ENCODE measurements around the gene TRIL. TPM values are rescaled to one million over a fixed set of nuclear protein-coding genes. Genes with fewer than 3 reads are reported as not detected.

Gene TRIL
- total RNA-seq, 1 donor from 2014 or later: 0.23 TPM

DNA sequence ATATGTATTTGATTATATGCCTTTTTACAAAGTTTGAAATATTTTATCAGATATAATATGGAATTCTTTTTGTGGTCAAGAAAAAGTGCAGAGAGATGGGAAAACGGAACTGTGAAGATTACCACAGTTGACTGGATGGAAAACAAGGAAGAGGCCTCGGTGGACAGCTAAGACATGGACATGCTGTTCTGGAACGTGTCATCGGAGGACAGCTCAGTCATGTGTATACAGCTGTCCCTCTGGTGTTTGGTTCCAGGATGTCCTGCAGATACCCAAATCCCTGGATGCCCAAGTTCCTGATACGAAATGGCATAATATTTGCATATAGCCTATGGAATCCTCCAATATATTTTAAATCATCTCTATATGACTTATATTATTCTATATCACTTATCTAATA lies 49.4 kb downstream of the TRIL start:
- Mint-ChIP-seq H3K4me3 (ENCODE audit: unreplicated experiment) (no peak overlapping the region), H3K36me3 (ENCODE audit: low read depth, unreplicated experiment) (no peaks in the 10 kb centered on the region), H3K9me3 (ENCODE audit: unreplicated experiment) (no peaks in the 10 kb centered on the region), H3K4me1 (ENCODE audit: unreplicated experiment) (peaks cover 5% of the 10 kb centered on the region), H3K27me3 (ENCODE audit: unreplicated experiment) (no peaks in the 10 kb centered on the region), H3K27ac (ENCODE audit: unreplicated experiment) (no peak overlapping the region)
- DNase-seq (ENCODE audit: low spot score): no peak
- TF ChIP-seq, protein P1, sequence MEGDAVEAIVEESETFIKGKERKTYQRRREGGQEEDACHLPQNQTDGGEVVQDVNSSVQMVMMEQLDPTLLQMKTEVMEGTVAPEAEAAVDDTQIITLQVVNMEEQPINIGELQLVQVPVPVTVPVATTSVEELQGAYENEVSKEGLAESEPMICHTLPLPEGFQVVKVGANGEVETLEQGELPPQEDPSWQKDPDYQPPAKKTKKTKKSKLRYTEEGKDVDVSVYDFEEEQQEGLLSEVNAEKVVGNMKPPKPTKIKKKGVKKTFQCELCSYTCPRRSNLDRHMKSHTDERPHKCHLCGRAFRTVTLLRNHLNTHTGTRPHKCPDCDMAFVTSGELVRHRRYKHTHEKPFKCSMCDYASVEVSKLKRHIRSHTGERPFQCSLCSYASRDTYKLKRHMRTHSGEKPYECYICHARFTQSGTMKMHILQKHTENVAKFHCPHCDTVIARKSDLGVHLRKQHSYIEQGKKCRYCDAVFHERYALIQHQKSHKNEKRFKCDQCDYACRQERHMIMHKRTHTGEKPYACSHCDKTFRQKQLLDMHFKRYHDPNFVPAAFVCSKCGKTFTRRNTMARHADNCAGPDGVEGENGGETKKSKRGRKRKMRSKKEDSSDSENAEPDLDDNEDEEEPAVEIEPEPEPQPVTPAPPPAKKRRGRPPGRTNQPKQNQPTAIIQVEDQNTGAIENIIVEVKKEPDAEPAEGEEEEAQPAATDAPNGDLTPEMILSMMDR (IDR thresholded peaks at IDR 0.05; ENCODE audit: unreplicated experiment): no peak

DNA sequence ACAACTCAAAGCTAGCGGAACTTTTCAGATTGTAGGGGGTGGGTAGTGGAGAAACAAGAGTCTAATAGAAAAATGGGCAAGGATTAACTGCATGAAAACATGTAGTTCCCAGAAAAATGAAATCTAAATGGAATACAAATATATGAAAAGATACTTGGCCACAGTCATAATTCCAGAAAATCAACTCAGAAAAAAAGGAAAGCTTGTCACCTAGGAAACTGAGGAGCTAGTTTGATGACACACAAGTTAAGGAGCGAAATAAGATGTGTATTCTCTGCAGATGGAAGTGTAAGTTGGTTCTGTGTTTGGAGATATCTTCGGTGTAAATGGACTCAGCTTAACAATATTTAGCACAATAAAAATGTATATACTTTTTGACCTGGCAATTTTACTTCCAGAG lies 52.7 kb downstream of the TRIL start:
- TF ChIP-seq, protein P1 (IDR thresholded peaks at IDR 0.05; ENCODE audit: unreplicated experiment): no peak
- H3K4me1 Mint-ChIP-seq (ENCODE audit: unreplicated experiment): peaks cover 5% of the 10 kb centered on the region
- H3K4me3 Mint-ChIP-seq (ENCODE audit: unreplicated experiment): no peak overlapping the region

DNA sequence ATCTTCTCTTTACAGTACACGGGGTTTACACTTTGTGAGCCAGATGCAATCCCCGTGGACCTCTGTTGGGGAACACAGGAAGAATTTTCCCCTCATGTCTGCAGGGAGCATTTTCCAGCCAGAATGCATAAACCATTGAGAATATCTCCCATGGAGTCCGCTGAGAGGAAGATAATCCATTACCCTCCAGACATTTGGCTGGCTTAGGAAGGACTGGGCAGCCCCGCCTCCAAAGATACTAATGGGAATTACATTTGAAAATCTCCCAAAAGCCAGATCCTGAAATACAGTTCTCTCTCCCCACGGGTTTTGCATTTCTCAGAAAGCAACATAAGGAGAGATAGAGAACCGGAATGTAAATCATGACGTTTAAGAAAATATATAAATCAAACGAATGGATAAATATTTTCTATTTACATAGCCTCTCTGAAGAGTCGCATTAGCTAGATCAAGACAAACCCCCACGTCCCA lies 53.5 kb downstream of the TRIL start:
- Mint-ChIP-seq H3K36me3 (ENCODE audit: low read depth, unreplicated experiment) (no peaks in the 10 kb centered on the region), H3K4me1 (ENCODE audit: unreplicated experiment) (peaks cover 5% of the 10 kb centered on the region), H3K27me3 (ENCODE audit: unreplicated experiment) (no peaks in the 10 kb centered on the region), H3K27ac (ENCODE audit: unreplicated experiment) (no peak overlapping the region), H3K9me3 (ENCODE audit: unreplicated experiment) (no peaks in the 10 kb centered on the region), H3K4me3 (ENCODE audit: unreplicated experiment) (no peak overlapping the region)
- TF ChIP-seq, protein P1 (IDR thresholded peaks at IDR 0.05; ENCODE audit: unreplicated experiment): no peak
- no peak for DNase-seq (ENCODE audit: low spot score)

More for the DNA sequence above, 52.7 kb downstream of the TRIL start:
- H3K27ac Mint-ChIP-seq (ENCODE audit: unreplicated experiment): no peak overlapping the region
- no peak for DNase-seq (ENCODE audit: low spot score)
- no peaks in the 10 kb centered on the region for H3K9me3 Mint-ChIP-seq (ENCODE audit: unreplicated experiment)
- H3K36me3 Mint-ChIP-seq (ENCODE audit: low read depth, unreplicated experiment): no peaks in the 10 kb centered on the region
- no peaks in the 10 kb centered on the region for H3K27me3 Mint-ChIP-seq (ENCODE audit: unreplicated experiment)

DNA sequence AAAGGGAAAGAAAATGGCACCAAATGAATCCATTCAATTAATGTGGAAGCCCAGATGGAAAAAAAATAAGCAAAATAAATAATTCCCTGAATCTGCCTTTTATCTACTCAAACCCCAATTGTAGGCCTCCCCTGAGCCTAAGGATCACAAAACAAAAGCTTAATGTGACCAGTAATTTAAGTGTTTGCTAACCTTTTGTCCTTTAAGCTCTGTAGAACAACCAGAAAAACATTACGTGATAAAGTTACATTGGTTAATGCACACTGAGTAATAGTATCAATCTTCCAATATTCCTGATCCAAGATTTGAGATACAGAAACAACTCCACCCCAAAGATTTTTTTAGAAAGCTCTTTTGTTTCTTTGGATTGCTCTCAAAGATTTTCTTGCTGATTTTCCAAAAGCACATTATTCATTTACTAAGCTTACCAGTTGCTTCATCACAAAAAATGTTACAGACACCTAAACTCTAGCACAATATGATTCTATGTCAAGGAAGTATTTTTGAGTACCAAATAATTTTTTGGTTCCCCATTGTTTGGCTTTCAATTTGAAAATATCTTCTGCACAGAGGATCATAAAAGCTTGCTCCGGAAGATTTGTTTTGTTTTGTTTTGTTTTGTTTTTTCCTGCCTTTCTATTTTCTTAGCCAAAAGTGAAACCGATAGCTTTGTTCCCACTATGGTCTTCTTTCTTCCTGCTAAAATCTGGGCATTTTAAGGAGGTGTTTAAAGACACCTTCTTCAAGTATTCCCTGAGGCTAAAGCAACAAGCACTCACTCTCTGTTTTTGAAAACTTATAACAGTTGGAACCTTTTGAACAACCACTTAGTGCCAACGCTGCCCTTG lies 54.2 kb downstream of the TRIL start:
- no peak overlapping the region for H3K27ac Mint-ChIP-seq (ENCODE audit: unreplicated experiment)

More for the DNA sequence above, 54.2 kb downstream of the TRIL start:
- Mint-ChIP-seq H3K36me3 (ENCODE audit: low read depth, unreplicated experiment) (no peaks in the 10 kb centered on the region), H3K9me3 (ENCODE audit: unreplicated experiment) (no peaks in the 10 kb centered on the region), H3K4me1 (ENCODE audit: unreplicated experiment) (peaks cover 5% of the 10 kb centered on the region), H3K4me3 (ENCODE audit: unreplicated experiment) (no peak overlapping the region), H3K27me3 (ENCODE audit: unreplicated experiment) (no peaks in the 10 kb centered on the region)
- no peak for DNase-seq (ENCODE audit: low spot score)
- TF ChIP-seq, protein P1 (IDR thresholded peaks at IDR 0.05; ENCODE audit: unreplicated experiment): no peak

Other genes with a start within 250 kb of the TRIL start
- 21.8 TPM for gene CPVL, start 188.2 kb upstream of the TRIL start, total RNA-seq (ENCODE audit: unreplicated experiment)
- 3.4 TPM for gene CHN2, start 236.4 kb upstream of the TRIL start, total RNA-seq (ENCODE audit: unreplicated experiment)